Fibroblast of skin of scalp (primary cell): ENCODE data around the gene HEXD.

Source experiments
- DNase-seq: peaks from one replicate; pipeline ENCODE4 v3.0.0-alpha.2; 2013

Gene HEXD

GRCh38 chr17:82491533-82491932 lies 73.4 kb downstream of the HEXD start:
- no peak for DNase-seq
